Fibroblast of lung (primary cell): Measurements from ENCODE around the gene RASL11B.

Experiments
- EZH2 ChIP-seq: IDR thresholded peaks from 2 replicates; pipeline ENCODE4 v1.5.1; 2012; ENCODE audit warnings: low read length, control low read depth, mild to moderate bottlenecking; ENCODE audit errors: missing control alignments
- TF ChIP-seq, protein P1 (sequence below), 2 donors: IDR thresholded peaks in 1 of 2; conservative IDR thresholded peaks in 1 of 2; 1 replicate in 1 of 2; 2 replicates in 1 of 2; pipeline ENCODE4 v1.5.1; 2011 to 2012; ENCODE audit warnings: low read length in 2 of 2, control low read depth in 1 of 2, inconsistent platforms in 1 of 2, low read depth in 1 of 2, mild to moderate bottlenecking in 1 of 2

DNA sequence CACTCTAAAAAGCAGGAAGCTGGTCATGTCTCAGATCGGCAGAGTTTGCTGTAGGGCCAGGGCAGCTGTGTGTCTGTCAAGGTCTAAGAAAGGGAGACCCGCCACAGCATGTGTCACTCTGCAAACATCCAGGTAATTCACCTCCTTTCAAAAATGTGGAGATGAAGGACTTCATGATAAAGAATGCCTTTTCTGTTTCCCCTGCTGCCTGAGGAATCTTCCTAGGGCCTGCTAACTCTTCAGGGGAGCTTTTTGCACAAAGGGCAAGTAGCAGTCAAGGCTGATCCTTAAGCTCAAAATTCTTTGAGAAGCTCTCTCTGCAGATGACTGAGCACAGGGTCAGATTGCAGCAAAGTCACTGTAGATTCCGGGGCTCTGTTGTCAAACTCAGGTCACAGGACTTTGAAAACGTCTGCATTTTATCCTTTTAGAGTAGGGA is 21.1 kb downstream of the RASL11B start:
- TF ChIP-seq, protein P1, sequence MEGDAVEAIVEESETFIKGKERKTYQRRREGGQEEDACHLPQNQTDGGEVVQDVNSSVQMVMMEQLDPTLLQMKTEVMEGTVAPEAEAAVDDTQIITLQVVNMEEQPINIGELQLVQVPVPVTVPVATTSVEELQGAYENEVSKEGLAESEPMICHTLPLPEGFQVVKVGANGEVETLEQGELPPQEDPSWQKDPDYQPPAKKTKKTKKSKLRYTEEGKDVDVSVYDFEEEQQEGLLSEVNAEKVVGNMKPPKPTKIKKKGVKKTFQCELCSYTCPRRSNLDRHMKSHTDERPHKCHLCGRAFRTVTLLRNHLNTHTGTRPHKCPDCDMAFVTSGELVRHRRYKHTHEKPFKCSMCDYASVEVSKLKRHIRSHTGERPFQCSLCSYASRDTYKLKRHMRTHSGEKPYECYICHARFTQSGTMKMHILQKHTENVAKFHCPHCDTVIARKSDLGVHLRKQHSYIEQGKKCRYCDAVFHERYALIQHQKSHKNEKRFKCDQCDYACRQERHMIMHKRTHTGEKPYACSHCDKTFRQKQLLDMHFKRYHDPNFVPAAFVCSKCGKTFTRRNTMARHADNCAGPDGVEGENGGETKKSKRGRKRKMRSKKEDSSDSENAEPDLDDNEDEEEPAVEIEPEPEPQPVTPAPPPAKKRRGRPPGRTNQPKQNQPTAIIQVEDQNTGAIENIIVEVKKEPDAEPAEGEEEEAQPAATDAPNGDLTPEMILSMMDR (conservative IDR thresholded peaks at IDR 0.05 in 1 of 2, IDR thresholded peaks at IDR 0.05 in 1 of 2; ENCODE audit: low read depth in 1 of 2, low read length in 2 of 2), result no peak
- TF ChIP-seq EZH2, result no peak
